Naive thymus-derived CD8-positive, alpha-beta T cell (primary cell): ENCODE data around the gene SLIT3. TPM values are rescaled to one million over a fixed set of nuclear protein-coding genes. Genes with fewer than 3 reads are reported as not detected.

ENCODE experiments used
- ATAC-seq, 2 donors: fragments of 150-1000 bp; cut with Tn5 transposase in 1 of 2; sonication (Bioruptor Pico), chemical (Tn5 transposase) in 1 of 2; 1 replicate in 1 of 2; 2 replicates in 1 of 2; pipeline ENCODE4 v1.10.0; 2021; ENCODE audit warnings: mild to moderate bottlenecking in 2 of 2, moderate library complexity in 2 of 2
- POLR2A ChIA-PET: fragments of 350-600 bp; sonication (Branson Sonifier 250); formaldehyde crosslinking; loops from one replicate; lab custom pipeline; 2021; ENCODE audit warnings: antibody characterized with exemption; lab: Charles Lee
- DNase-seq, 10 donors: peaks; one replicate each; pipeline versions ENCODE4 v3.0.0 to v3.0.0-alpha.2; 2020 to 2022
- H3K27ac Mint-ChIP-seq, 10 donors: one replicate each; pipeline ENCODE4 v1.8.0; 2020 to 2022; ENCODE audit warnings: mild to moderate bottlenecking in 10 of 10, mixed read lengths in 10 of 10, moderate library complexity in 4 of 10, inconsistent platforms in 1 of 10
- H3K27me3 Mint-ChIP-seq, 5 donors: one replicate each; pipeline ENCODE4 v1.8.0; 2021 to 2022; ENCODE audit warnings: mixed read lengths in 5 of 5
- H3K36me3 Mint-ChIP-seq, 3 donors: one replicate each; pipeline ENCODE4 v1.8.0; 2020 to 2022; ENCODE audit warnings: mixed read lengths in 3 of 3, mild to moderate bottlenecking in 2 of 3, inconsistent platforms in 1 of 3
- H3K4me1 Mint-ChIP-seq, 4 donors: one replicate each; pipeline ENCODE4 v1.8.0; 2021 to 2022; ENCODE audit warnings: mixed read lengths in 4 of 4
- H3K4me3 Mint-ChIP-seq, 10 donors: one replicate each; pipeline ENCODE4 v1.8.0; 2020 to 2022; ENCODE audit warnings: mild to moderate bottlenecking in 10 of 10, mixed read lengths in 10 of 10, moderate library complexity in 6 of 10, inconsistent platforms in 1 of 10
- H3K9me3 Mint-ChIP-seq, 9 donors: one replicate each; pipeline ENCODE4 v1.8.0; 2020 to 2022; ENCODE audit warnings: mixed read lengths in 9 of 9, mild to moderate bottlenecking in 3 of 9, inconsistent platforms in 1 of 9, moderate library complexity in 1 of 9
- polyA plus RNA-seq, 3 donors: library from polyadenylated mRNA; unstranded; fragments of 300-500 nt; fragmentation: Illumina TruSeq; gene quantifications; one replicate each; pipeline ENCODE4 v1.2.3, GENCODE V29; 2021
- total RNA-seq, 8 experiments: library from RNA in 2 of 8; stranded (reverse) in 2 of 8; gene quantifications; one replicate each; pipeline ENCODE4 v1.2.3 and lab custom pipeline; 2021 to 2026

The SLIT3 gene
- total and polyA plus RNA-seq, 5 experiments from 2014 or later = not detected

DNA sequence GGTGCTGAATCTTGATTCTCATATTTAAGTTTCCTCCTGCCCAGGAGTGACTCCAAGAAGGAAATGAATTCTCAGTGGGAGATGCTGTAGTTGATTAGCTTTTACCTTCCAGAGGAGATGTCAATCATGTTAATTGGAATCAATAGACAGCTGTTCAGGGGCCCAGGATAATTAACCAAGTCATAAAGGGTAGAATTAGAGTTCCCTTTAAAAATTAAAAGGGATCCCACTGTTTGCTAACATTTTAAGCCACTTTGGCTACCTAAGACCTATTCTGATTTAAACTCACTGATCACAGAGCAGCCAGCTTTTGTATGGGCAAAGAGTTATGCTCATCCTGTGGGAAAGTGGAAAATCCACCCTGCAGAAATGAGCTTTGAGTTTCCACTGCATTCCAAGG, 249.6 kb downstream of the SLIT3 start:
- POLR2A ChIA-PET = no interaction called here
- Mint-ChIP-seq H3K27ac (no peak overlapping the region), H3K36me3 (no peaks in the 10 kb centered on the region), H3K4me1 (no peaks in the 10 kb centered on the region), H3K27me3 (peaks cover 3 to 30% (median 5%) of the 10 kb centered on the region in 5 donors), H3K9me3 (peaks cover 0 to 3% (median 0%) of the 10 kb centered on the region in 9 donors), H3K4me3 (no peak overlapping the region)
- no peak for DNase-seq
- no peak for ATAC-seq

DNA sequence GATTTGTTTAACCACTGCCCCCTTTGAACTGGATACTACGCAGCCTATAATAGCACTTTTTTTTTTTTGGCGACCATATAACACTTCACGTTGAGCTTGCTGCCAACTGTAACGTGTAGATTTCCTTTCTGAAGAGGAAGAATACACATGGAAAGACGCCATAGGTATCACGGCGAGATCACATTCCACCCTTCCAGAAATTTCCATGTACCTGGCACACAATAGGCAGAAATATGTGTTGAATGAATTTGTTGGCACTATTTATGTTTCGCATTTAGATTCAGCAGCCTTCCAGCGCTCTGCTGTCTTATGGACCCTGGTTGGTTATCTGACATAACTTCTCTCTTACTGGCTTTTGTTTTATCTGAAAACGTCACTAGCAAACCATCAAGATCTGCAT, 250.3 kb downstream of the SLIT3 start:
- no peak overlapping the region for H3K27ac Mint-ChIP-seq
- H3K36me3 Mint-ChIP-seq = no peaks in the 10 kb centered on the region
- POLR2A ChIA-PET = no interaction called here
- DNase-seq = no peak
- H3K9me3 Mint-ChIP-seq = peaks cover 0 to 3% (median 0%) of the 10 kb centered on the region in 9 donors
- no peaks in the 10 kb centered on the region for H3K4me1 Mint-ChIP-seq
- H3K27me3 Mint-ChIP-seq = peaks cover 3 to 30% (median 5%) of the 10 kb centered on the region in 5 donors
- no peak for ATAC-seq
- H3K4me3 Mint-ChIP-seq = no peak overlapping the region

DNA sequence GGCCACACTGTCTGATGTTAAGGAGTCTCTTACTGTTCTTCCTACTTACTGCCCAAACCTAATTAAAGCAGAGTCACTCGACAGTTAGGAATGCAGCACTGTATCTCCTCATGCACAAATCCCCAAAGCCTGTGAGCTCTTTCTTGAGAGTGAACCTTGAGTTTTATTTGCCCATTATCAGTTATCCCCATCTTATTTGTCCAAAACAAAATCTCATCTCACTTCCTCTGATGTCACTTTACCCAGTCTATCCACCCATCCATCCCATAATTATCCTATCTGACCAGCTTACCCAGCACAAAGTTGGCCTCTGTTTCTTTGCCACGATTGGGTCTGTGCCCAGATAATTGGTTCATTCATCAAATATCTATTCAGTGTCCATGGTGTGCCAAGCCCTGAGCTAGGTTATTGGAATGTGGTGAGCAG, 250.8 kb downstream of the SLIT3 start:
- ATAC-seq = no peak
- peaks cover 0 to 3% (median 0%) of the 10 kb centered on the region in 9 donors for H3K9me3 Mint-ChIP-seq
- no peak overlapping the region for H3K4me3 Mint-ChIP-seq
- POLR2A ChIA-PET = no interaction called here
- no peak for DNase-seq
- no peaks in the 10 kb centered on the region for H3K4me1 Mint-ChIP-seq
- H3K27me3 Mint-ChIP-seq = peaks cover 2 to 25% (median 3%) of the 10 kb centered on the region in 5 donors
- no peak overlapping the region for H3K27ac Mint-ChIP-seq
- H3K36me3 Mint-ChIP-seq = no peaks in the 10 kb centered on the region

DNA sequence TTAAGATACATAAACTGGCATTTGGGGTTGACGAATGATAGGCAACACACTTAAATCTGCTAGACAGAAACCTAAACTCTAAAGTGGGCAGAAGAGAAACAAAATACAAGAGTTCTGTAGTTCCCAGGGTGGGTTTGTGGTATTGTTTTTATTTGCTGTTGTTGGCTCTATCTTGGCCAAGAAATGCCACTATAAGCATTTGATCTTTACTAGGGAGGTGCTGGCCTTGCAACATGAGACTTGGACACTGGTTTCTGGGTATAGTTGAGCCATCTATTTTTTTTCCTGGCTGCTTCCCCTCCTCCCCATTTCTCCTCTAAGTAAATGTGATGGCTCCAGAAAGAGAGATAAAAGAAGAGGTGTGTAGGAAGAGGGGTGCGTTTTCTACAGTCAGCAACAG, 251.2 kb downstream of the SLIT3 start:
- Mint-ChIP-seq H3K9me3 (peaks cover 0 to 3% (median 0%) of the 10 kb centered on the region in 9 donors), H3K4me3 (no peak overlapping the region), H3K27me3 (peaks cover 1 to 21% (median 3%) of the 10 kb centered on the region in 5 donors), H3K4me1 (no peaks in the 10 kb centered on the region), H3K36me3 (no peaks in the 10 kb centered on the region), H3K27ac (no peak overlapping the region)
- POLR2A ChIA-PET = no interaction called here
- ATAC-seq = no peak
- DNase-seq = no peak

DNA sequence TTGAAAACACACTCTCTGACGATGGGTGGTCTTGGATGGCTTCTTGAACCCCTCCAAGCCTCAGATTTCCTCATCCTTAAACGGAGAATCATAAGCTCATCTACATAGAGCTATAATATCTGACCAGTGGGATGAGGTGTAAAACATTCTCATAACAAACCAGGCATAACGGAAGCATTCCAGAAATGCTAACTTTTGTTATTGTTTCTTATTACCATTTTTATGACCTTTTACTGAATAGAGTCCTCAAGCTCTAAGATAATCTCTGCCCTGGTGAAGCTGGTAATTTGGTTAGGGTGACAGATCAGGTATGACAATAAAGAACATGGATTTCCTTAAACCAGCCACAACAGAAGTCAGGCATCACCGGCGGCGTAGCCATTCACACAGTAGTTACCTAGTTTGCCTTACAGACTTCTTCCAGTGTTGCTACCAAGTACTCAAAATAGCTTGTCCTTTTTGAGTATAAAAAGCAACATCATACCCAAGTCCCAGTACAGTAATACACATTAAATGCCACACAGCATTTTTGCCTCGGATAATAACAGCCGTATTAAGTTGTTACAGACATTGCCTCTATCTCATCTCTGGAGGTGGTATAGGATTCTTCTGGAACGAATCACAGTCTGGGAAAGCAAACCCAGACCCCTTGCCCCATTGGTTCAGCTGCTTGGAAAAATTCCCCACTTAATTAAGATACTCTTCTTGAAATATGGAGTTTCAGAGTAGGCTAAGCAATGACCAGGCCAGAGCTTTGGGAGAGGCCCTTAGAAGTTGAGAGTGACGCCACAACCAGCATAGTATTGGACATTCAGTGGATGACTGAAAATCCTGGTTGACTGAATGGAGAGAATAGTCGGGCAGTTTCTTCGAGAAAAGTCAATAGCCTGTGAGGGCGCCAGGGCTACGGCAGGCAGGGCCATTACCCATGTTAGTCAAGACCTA, 252.5 kb downstream of the SLIT3 start:
- Mint-ChIP-seq H3K4me3 (no peak overlapping the region), H3K4me1 (no peaks in the 10 kb centered on the region), H3K27me3 (peaks cover 1 to 14% (median 2%) of the 10 kb centered on the region in 5 donors), H3K27ac (no peak overlapping the region), H3K36me3 (no peaks in the 10 kb centered on the region), H3K9me3 (peaks cover 0 to 5% (median 0%) of the 10 kb centered on the region in 9 donors)
- ATAC-seq (no peak), DNase-seq (no peak)
- POLR2A ChIA-PET = no interaction called here

DNA sequence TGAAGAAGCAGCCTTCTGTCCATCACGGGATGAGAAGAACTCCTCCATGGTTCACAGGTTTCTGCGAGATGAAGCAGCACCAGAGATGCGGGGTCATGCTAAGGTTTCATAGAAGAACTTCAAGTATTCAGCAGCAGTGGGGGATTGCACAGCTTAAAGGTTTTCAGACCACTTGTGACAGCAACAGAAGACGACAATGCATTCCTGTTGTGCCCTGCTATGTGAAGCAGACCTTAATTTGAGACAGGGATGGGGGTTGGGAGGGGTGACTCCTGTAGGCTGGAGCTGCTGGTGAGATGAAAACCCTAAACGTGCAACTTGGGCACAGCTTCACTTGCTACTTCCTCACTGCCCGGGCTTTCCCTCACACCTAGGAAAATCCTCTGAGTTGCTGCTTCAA, 256.0 kb downstream of the SLIT3 start:
- no peaks in the 10 kb centered on the region for H3K36me3 Mint-ChIP-seq
- H3K4me3 Mint-ChIP-seq = no peak overlapping the region
- no peak for ATAC-seq
- H3K9me3 Mint-ChIP-seq = peaks cover 0 to 8% (median 0%) of the 10 kb centered on the region in 9 donors
- H3K27me3 Mint-ChIP-seq = peaks cover 0 to 15% (median 3%) of the 10 kb centered on the region in 5 donors
- H3K4me1 Mint-ChIP-seq = no peaks in the 10 kb centered on the region
- no peak overlapping the region for H3K27ac Mint-ChIP-seq
- no peak for DNase-seq
- POLR2A ChIA-PET = no interaction called here

DNA sequence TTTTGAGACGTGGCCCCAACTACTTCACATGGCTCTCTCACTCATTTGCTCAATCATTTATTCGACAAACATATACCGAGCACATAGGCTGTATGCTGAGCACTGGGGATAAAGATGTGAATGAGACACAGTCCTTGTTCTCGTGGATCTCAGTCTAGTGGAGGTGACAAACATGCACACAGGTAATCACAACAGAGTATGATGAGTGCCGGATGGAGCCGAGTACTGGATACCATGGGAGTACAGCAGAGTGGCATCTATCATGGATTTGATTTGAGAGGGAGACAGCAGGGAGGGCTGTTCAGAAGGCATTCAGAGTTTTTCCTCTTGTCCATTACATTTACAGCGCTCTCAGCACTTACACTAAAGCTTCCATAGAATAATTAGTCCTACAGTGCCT, 259.8 kb downstream of the SLIT3 start:
- H3K9me3 Mint-ChIP-seq = peaks cover 0 to 8% (median 0%) of the 10 kb centered on the region in 9 donors
- peaks cover 1 to 20% (median 6%) of the 10 kb centered on the region in 5 donors for H3K27me3 Mint-ChIP-seq
- H3K4me3 Mint-ChIP-seq = no peak overlapping the region
- no peaks in the 10 kb centered on the region for H3K36me3 Mint-ChIP-seq
- H3K4me1 Mint-ChIP-seq = no peaks in the 10 kb centered on the region
- POLR2A ChIA-PET = no interaction called here
- ATAC-seq = no peak
- no peak overlapping the region for H3K27ac Mint-ChIP-seq
- DNase-seq = no peak

DNA sequence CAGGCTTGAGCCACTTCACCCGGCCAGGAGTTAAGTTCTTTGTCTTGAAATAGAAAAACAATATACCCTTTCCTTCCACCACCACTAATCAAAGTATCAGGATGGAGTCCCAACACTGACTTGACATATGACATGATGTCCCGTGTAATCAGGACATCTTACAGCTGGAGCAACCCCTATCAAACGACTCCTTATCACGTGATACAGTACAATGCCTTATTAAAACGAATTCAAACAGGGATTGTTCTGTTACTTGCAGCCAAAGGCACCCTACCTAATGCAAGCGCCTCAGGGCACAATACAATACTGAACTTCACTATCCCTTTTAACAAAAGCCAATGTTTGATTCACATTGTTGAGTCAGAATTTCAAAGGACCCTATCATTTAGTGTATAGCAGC, 261.3 kb downstream of the SLIT3 start:
- POLR2A ChIA-PET = no interaction called here
- H3K27ac Mint-ChIP-seq = no peak overlapping the region
- no peaks in the 10 kb centered on the region for H3K4me1 Mint-ChIP-seq
- ATAC-seq (no peak), DNase-seq (no peak)
- no peak overlapping the region for H3K4me3 Mint-ChIP-seq
- peaks cover 1 to 20% (median 6%) of the 10 kb centered on the region in 5 donors for H3K27me3 Mint-ChIP-seq
- H3K36me3 Mint-ChIP-seq = no peaks in the 10 kb centered on the region
- peaks cover 0 to 8% (median 4%) of the 10 kb centered on the region in 9 donors for H3K9me3 Mint-ChIP-seq

DNA sequence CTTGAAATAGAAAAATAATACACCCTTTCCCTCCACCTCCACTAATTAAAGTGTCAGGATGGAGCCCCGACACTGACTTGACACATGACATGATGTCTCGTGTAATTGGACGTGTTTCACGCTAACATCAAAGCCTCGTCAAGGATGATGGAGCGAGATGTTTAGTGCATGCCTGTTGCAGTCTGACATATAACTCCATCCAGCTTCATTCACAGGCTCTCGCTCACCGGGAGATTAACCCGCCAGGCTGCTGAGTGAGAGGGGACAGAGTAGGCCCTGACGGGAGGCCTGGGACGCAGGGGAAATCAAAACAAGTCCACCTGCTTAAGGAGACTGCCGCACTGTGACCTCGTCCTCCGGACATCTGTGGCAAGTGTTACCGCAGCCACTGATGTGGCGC, 263.5 kb downstream of the SLIT3 start:
- DNase-seq (no peak), ATAC-seq (no peak)
- peaks cover 1 to 20% (median 6%) of the 10 kb centered on the region in 5 donors for H3K27me3 Mint-ChIP-seq
- H3K4me3 Mint-ChIP-seq = no peak overlapping the region
- H3K27ac Mint-ChIP-seq = no peak overlapping the region
- H3K36me3 Mint-ChIP-seq = no peaks in the 10 kb centered on the region
- POLR2A ChIA-PET = no interaction called here
- peaks cover 0 to 9% (median 0%) of the 10 kb centered on the region in 9 donors for H3K9me3 Mint-ChIP-seq
- no peaks in the 10 kb centered on the region for H3K4me1 Mint-ChIP-seq

DNA sequence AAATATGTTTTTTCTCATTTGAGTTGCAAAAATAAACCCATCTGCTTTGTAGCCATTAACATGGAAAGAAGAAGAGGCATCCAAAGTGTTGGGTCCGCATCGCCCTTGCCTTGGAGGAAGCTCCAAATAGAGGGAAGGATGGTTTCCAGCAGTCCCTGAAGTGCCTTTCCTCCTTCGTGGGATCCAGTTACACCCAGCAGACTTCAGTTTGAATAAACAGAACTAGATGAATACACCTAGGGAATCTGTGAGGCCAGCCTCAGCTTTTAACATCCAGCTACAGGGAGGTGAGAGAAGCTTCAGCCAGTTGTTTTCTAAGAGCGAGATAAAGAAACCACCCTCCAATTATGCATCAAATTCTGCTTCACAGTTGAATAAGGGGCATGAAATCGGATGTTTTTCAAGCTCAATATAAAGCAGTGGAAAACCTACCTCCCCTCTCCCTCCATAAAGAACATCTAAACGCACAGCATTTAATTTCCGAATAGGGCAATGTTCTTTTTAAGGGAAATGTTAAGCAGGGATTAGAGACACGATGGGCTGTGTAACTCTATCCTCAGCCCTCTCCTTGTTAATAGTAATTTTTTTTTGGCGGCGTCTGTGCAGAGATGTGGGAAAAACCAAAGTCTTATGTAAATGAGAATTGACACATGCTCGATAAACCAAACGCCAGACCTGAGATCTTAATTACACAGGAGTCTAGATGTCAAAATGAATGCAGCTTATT, 264.7 kb downstream of the SLIT3 start:
- H3K4me1 Mint-ChIP-seq = no peaks in the 10 kb centered on the region
- H3K27ac Mint-ChIP-seq = no peak overlapping the region
- POLR2A ChIA-PET = no interaction called here
- H3K27me3 Mint-ChIP-seq = peaks cover 1 to 20% (median 10%) of the 10 kb centered on the region in 5 donors
- DNase-seq = no peak
- no peak overlapping the region for H3K4me3 Mint-ChIP-seq
- ATAC-seq = no peak
- no peaks in the 10 kb centered on the region for H3K36me3 Mint-ChIP-seq
- H3K9me3 Mint-ChIP-seq = peaks cover 0 to 8% (median 0%) of the 10 kb centered on the region in 9 donors

DNA sequence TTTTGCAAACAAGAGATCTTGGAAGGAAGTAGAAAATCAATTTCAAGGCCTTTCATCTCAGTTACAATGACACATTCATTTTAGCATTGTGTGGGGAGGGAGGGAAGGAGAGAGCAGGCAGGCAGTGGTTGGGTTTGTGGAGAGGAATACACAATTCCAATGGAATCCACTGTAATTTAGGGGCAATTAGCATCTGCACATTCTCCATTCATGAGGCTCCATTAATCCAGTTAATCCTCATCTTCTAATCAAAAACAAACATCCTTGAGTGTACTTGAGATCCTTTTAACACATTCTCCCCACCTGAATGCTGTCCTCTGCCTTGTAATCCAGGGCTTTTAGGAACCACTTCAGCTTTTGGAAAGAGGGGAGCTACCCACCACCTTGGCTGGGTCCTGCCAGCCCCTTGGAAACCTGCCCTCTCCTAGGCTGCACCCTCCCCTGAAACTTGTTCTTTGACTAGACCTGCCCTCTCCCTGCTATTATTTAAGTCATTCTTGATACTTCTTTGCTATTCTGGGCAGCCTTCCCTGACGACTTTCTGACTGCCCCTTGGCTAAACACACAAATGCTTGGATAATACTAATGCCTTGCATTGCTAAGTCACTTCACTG, 271.2 kb downstream of the SLIT3 start:
- POLR2A ChIA-PET = no interaction called here
- H3K4me3 Mint-ChIP-seq = no peak overlapping the region
- ATAC-seq (no peak), DNase-seq (no peak)
- H3K9me3 Mint-ChIP-seq = peaks cover 0 to 11% (median 2%) of the 10 kb centered on the region in 9 donors
- H3K4me1 Mint-ChIP-seq = no peaks in the 10 kb centered on the region
- no peak overlapping the region for H3K27ac Mint-ChIP-seq
- no peaks in the 10 kb centered on the region for H3K36me3 Mint-ChIP-seq
- peaks cover 4 to 16% (median 6%) of the 10 kb centered on the region in 5 donors for H3K27me3 Mint-ChIP-seq

DNA sequence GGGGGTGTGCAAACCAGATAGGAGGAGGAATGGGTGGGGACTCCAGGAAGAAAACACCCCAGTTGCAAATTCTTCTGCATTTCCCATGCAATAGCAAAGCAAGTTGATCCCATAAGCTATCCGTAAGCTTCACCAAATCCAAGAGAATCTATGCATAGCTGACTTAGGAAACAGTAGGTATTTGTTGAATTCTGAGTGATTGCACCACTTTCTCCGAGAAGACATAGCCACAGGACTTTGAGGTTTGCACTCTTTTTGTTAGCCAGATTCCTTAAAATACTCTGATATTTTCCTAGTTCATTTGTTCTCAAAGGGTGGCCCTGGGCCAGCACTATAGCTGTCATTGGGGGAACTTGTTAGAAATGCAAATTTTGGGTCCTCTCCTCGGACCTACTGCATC, 271.9 kb downstream of the SLIT3 start:
- H3K4me3 Mint-ChIP-seq = no peak overlapping the region
- H3K27me3 Mint-ChIP-seq = peaks cover 4 to 24% (median 7%) of the 10 kb centered on the region in 5 donors
- DNase-seq = no peak
- no peak for ATAC-seq
- H3K4me1 Mint-ChIP-seq = no peaks in the 10 kb centered on the region
- H3K27ac Mint-ChIP-seq = no peak overlapping the region
- H3K36me3 Mint-ChIP-seq = no peaks in the 10 kb centered on the region
- H3K9me3 Mint-ChIP-seq = peaks cover 0 to 8% (median 0%) of the 10 kb centered on the region in 9 donors
- POLR2A ChIA-PET = no interaction called here
